Thymus (tissue), 11 donors: ENCODE results near the gene STX18. TPM values are rescaled to one million over a fixed set of nuclear protein-coding genes. Genes with fewer than 3 reads are reported as not detected.
A peak's percentile ranks its signal among the peaks of the same experiment; 100 is the strongest.
"Not testable (repeated sequence)": the region's sequence is repeated elsewhere in the genome, so short reads cannot be mapped to it uniquely, and the experiment has no call there.

Experiments
- DNase-seq, 9 donors: peaks; one replicate each; pipeline ENCODE4 v3.0.0-alpha.2; 2013; ENCODE audit warnings: low spot score in 9 of 9, low read depth in 6 of 9, missing footprints in 1 of 9
- H3K27ac ChIP-seq, 2 donors: one replicate each; pipeline ENCODE4 v1.5.1; 2013; ENCODE audit warnings: control low read depth in 1 of 2, low read depth in 1 of 2, low read length in 1 of 2, mild to moderate bottlenecking in 1 of 2, moderate library complexity in 1 of 2
- H3K27me3 ChIP-seq, 2 donors: one replicate each; pipeline ENCODE4 v1.5.1; 2013; ENCODE audit warnings: low read length in 1 of 2; ENCODE audit not compliant: control insufficient read depth in 2 of 2, insufficient read depth in 1 of 2
- H3K36me3 ChIP-seq, 2 donors: one replicate each; pipeline ENCODE4 v1.5.1; 2013; ENCODE audit warnings: low read length in 1 of 2, mild to moderate bottlenecking in 1 of 2, moderate library complexity in 1 of 2; ENCODE audit not compliant: control insufficient read depth in 2 of 2, insufficient read depth in 2 of 2
- H3K4me1 ChIP-seq, 2 donors: one replicate each; pipeline ENCODE4 v1.5.1; 2013; ENCODE audit warnings: low read length in 2 of 2; ENCODE audit not compliant: control insufficient read depth in 2 of 2, insufficient read depth in 2 of 2
- H3K4me3 ChIP-seq, 2 donors: one replicate each; pipeline ENCODE4 v1.5.1; 2013; ENCODE audit warnings: low read length in 2 of 2, control low read depth in 1 of 2, mild to moderate bottlenecking in 1 of 2
- H3K9me3 ChIP-seq, 2 donors: one replicate each; pipeline ENCODE4 v1.5.1; 2013; ENCODE audit warnings: low read length in 1 of 2, mild to moderate bottlenecking in 1 of 2; ENCODE audit not compliant: control insufficient read depth in 2 of 2, insufficient read depth in 1 of 2
- WGBS: extraction: QIAGEN DNeasy Blood & Tissue Kit; methylation state at CpG from one replicate; pipeline ENCODE4 v1.1.7; 2013; 5-methylcytosine and 5-hydroxymethylcytosine counted together
- polyA plus RNA-seq: library from polyadenylated mRNA; stranded (reverse); fragments of 200-250 nt; gene quantifications from one replicate; pipeline ENCODE4 v1.2.3, GENCODE V29; 2013
- total RNA-seq: library from RNA; stranded (reverse); fragments of 120-200 nt; gene quantifications from one replicate; pipeline ENCODE4 v1.2.4, GENCODE V29; 2013
- donor health status: healthy.

The STX18 gene
- total and polyA plus RNA-seq, 2 donors = 27.8 to 33.1 TPM

DNA sequence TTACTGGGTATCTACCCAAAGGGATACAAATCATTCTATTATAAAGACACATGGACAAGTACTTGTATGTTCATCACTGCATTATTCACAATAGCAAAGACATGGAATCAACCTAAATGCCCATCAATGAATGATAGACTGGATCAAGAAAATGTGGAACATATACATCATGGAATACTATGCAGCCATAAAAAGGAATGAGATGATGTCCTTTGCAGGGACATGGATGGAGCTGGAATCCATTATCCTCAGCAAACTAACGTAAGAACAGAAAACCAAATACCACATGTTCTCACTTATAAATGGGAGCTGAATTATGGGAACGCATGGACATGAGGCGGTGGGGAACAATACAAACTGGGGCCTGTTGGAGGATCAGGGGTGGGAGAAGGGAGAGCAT, 76.6 kb downstream of the STX18 start:
- Histone ChIP-seq H3K36me3 (peaks cover 28 to 30% of the 10 kb centered on the region in 2 donors), H3K4me1 (peaks cover 8 to 17% of the 10 kb centered on the region in 2 donors)
- not testable (repeated sequence) for H3K9me3 ChIP-seq, DNase-seq, H3K27me3 ChIP-seq, H3K27ac ChIP-seq, H3K4me3 ChIP-seq
- WGBS = 99% methylated on average over 3 of the region's 3 CpGs

GRCh38 chr4:4462970-4463369, 78.9 kb downstream of the STX18 start:
- Histone ChIP-seq H3K4me3 (no peak overlapping the region), H3K27ac (peak overlapping the region in 1 of 2 donors; percentile 71), H3K4me1 (peaks cover 8 to 17% of the 10 kb centered on the region in 2 donors), H3K27me3 (no peaks in the 10 kb centered on the region), H3K36me3 (peaks cover 20% of the 10 kb centered on the region in 2 donors), H3K9me3 (no peaks in the 10 kb centered on the region)
- 92% methylated on average over 3 of the region's 3 CpGs for WGBS
- DNase-seq = peak in 2 of 9 donors; percentile 7 to 16

GRCh38 chr4:4461850-4462249, 80.0 kb downstream of the STX18 start:
- Histone ChIP-seq H3K36me3 (peaks cover 21% of the 10 kb centered on the region in 2 donors), H3K27ac (peak overlapping the region; percentile 25 to 71), H3K4me1 (peaks cover 8 to 17% of the 10 kb centered on the region in 2 donors), H3K27me3 (no peaks in the 10 kb centered on the region), H3K9me3 (no peaks in the 10 kb centered on the region), H3K4me3 (no peak overlapping the region)
- WGBS = 59% methylated on average over 5 of the region's 5 CpGs
- peak; percentile 6 to 63 (median 32) for DNase-seq

DNA sequence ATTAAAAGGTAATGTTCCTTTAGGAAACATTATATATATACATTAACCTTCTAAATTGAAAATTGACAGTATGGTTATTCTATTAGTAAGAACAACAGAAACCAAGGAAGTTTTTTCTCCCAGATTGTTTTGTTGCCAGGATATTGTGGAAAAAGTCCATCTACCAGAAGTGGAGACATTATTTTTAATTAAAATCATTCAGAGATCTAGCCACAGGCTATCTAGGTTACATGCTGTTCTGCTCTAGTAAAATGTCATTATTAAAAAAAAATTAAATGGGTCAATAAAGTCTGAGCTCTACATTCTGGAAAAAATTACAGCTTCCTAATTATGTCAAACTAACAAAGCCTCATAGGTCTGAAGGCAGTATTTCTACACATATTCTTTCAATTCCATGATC, 80.7 kb downstream of the STX18 start:
- peaks cover 8 to 17% of the 10 kb centered on the region in 2 donors for H3K4me1 ChIP-seq
- no peaks in the 10 kb centered on the region for H3K27me3 ChIP-seq
- H3K9me3 ChIP-seq = no peaks in the 10 kb centered on the region
- no peak for DNase-seq
- peak overlapping the region in 1 of 2 donors; percentile 71 for H3K27ac ChIP-seq
- no peak overlapping the region for H3K4me3 ChIP-seq
- peaks cover 24% of the 10 kb centered on the region in 2 donors for H3K36me3 ChIP-seq

GRCh38 chr4:4460759-4461158, 81.1 kb downstream of the STX18 start:
- no peaks in the 10 kb centered on the region for H3K9me3 ChIP-seq
- DNase-seq = no peak
- no peaks in the 10 kb centered on the region for H3K27me3 ChIP-seq
- WGBS = 98% methylated on average over 6 of the region's 6 CpGs
- peaks cover 8 to 17% of the 10 kb centered on the region in 2 donors for H3K4me1 ChIP-seq
- no peak overlapping the region for H3K4me3 ChIP-seq
- H3K36me3 ChIP-seq = peaks cover 24 to 25% of the 10 kb centered on the region in 2 donors
- no peak overlapping the region for H3K27ac ChIP-seq

DNA sequence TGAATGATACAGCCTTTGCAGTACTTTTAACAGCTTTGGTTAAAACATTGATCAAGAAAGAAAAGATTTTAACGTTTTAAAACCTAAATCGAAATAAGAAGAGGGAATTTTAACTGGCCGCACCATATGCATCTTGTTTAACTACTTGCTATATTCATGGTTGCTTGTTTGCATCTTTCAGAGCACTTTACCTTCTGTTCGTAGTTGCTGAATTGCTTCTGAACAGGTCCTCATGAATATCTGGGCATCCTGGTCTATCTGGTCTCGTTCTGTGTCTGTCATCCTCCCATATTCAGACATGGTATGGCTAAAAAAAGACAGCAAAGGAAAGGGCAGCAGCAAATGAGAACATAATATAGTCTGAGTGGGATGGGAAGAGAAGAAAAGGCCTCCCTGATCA, 82.7 kb downstream of the STX18 start:
- 99% methylated on average over 5 of the region's 5 CpGs for WGBS

DNA sequence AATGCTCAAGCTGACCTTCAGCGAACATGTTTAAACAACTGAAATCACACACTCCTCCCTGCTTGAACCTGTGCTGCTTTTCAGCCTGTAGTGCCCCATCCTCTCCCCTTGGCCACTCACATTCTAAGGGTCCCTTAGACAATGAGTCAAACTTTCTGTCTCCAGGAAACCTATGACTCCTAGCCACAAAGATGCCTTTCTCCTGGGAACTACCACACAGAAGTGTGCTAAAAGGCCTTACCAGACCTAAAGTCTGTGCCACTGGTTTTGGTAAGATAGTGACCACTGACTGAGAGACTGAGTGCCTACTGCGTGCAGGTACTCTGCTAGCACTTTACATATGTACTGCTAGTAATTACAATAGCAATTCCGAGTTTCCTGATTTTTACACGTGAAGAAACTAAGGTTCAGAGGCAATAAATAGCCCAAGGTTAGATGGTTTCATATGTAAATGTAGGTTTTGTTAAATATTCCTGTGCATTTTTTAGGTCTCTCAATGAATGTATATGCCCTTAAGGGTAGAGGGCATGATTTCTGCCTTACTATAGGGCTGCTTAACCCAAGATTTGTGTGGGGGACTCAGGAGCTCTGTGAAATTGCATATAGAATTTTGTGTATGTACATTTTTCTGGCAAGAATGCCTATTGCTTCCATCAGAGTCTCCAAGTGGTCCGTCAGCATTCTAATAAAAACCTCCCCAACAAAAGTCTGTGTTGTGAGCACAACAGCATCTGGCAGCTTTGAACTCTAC, 83.9 kb downstream of the STX18 start:
- Histone ChIP-seq H3K9me3 (no peaks in the 10 kb centered on the region), H3K27me3 (no peaks in the 10 kb centered on the region), H3K4me1 (peaks cover 8 to 17% of the 10 kb centered on the region in 2 donors), H3K4me3 (no peak overlapping the region), H3K27ac (no peak overlapping the region), H3K36me3 (peaks cover 25 to 35% of the 10 kb centered on the region in 2 donors)
- DNase-seq = no peak
- WGBS = 86% methylated on average over 5 of the region's 5 CpGs

More for the DNA sequence above, 82.7 kb downstream of the STX18 start:
- Histone ChIP-seq H3K4me3 (no peak overlapping the region), H3K4me1 (peaks cover 8 to 17% of the 10 kb centered on the region in 2 donors), H3K9me3 (no peaks in the 10 kb centered on the region), H3K36me3 (peaks cover 25 to 33% of the 10 kb centered on the region in 2 donors), H3K27me3 (no peaks in the 10 kb centered on the region), H3K27ac (no peak overlapping the region)
- no peak for DNase-seq

DNA sequence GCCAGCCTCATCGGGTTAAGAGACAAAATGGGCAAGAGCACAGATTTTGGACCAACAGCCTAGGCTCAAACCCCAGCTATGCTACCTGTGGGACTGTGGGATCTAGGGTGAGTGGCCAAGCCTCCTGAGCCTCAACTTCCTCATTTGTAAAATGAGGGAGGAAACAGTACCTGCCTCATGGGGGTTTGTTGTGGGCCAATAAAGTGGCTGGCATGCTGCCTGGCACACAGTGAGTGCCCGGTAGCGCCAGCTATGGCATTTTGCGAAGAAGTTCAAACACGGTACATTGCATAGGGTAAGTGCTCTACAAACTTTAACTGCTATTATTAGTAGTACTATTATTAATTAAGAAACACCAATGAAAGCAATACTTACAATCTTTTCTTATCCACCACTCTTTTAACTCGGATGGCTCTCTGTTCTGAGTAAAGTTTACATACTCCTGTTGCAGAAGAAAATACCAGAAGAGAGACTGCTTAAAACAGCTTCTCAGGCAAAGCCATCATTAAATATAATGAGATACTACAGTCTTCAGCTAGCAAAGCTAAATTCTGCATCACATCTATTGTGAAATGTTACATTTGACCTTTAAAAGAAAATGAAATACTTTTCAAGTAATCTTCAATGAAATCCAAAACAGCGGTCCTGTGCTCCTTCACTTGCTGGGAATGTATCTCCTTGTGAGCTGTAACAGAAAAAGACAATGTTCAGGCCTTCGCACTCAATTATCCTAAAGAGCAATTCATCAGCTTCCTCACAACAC, 84.9 kb downstream of the STX18 start:
- H3K36me3 ChIP-seq = peaks cover 28 to 40% of the 10 kb centered on the region in 2 donors
- no peak for DNase-seq
- WGBS = 98% methylated on average over 8 of the region's 8 CpGs
- H3K27me3 ChIP-seq = no peaks in the 10 kb centered on the region
- no peak overlapping the region for H3K27ac ChIP-seq
- no peak overlapping the region for H3K4me3 ChIP-seq
- H3K4me1 ChIP-seq = peaks cover 7% of the 10 kb centered on the region in 2 donors
- no peaks in the 10 kb centered on the region for H3K9me3 ChIP-seq

GRCh38 chr4:4456351-4456750, 85.5 kb downstream of the STX18 start:
- Histone ChIP-seq H3K4me1 (peaks cover under 1% of the 10 kb centered on the region in 2 donors), H3K36me3 (peaks cover 28 to 40% of the 10 kb centered on the region in 2 donors), H3K4me3 (no peak overlapping the region), H3K27ac (no peak overlapping the region), H3K9me3 (no peaks in the 10 kb centered on the region), H3K27me3 (no peaks in the 10 kb centered on the region)
- WGBS = 99% methylated on average over 7 of the region's 7 CpGs
- no peak for DNase-seq
